ENCODE data around the gene DIPK1B.

Gene DIPK1B

DNA sequence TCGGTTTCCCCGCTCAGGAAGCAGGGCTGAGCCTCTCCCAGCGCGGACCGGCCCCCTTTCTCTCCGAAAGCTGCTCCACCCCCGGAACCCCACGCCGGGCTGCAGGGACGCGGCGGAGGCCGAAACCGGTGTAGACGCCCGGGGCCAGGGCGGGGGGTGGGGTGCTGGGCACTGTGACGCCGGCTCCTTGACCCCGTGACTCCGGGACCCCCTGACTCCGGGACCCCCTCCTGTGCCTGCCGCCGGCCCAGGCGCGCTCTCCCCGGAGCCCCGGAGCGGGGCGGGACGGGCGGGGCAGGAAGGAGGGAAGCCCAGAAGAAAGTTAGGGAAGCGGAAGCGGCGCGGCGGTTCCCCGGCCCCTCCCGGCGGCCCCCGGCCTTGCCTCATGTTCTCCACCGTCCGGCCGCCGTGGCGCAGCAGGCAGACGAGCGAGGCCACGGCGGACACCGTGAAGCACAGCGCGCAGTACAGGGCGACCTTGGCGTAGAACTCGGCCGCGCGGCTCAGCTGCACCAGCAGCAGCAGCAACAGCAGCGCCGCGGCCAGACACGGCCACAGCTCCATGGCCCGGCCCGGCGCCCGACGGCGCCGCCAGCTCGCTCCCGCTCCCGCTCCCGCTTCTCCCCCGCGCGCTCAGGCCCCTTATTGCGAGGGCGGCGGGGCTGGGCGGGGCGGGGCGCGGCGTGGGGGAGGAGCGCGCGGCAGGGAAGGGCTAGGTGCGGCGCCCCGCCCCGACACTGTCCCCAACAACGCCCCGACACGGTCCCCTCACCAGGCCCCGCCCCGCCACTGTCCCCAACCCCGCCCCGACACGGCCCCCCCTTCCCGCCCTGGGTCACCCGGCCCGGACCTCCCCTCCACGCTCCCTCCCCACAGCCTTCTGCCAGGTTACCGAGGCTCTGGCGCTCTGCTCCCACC, 25.3 kb upstream of the DIPK1B start, which contains the start of gene AGPAT2:
AGPAT2 (minus strand) TSS at position 664 of the 918 bp plus-strand sequence; CDS start at position 564, 100 bp downstream.
- no peak for DNase-seq (ENCODE audit: low spot score)

DNA sequence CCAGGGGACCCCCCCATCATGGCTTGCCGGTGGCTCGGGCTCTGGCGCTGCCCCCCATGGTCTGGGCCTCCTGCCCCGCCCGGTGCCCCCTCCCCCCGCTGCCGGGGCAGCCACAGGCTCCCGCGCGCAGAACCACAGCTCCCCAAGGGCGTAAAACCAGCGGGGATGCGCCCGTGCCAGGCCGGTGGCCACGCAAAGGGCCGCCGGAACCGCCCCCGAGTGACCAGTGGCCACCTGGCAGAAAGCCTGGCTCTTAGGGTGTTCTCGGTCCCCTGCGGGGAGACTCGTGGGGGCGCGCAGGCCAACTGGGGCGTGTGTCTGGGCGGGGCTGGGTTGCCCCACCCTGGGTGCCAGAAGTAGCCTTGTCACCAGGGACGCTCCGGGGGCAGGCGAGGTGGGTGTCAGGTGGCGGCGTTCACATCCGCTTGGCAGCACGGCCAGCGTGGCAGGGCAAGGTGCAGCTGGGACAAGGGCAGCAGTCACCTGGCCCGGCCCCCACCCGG, 24.6 kb upstream of the DIPK1B start:
- DNase-seq (ENCODE audit: low spot score) = no peak

DNA sequence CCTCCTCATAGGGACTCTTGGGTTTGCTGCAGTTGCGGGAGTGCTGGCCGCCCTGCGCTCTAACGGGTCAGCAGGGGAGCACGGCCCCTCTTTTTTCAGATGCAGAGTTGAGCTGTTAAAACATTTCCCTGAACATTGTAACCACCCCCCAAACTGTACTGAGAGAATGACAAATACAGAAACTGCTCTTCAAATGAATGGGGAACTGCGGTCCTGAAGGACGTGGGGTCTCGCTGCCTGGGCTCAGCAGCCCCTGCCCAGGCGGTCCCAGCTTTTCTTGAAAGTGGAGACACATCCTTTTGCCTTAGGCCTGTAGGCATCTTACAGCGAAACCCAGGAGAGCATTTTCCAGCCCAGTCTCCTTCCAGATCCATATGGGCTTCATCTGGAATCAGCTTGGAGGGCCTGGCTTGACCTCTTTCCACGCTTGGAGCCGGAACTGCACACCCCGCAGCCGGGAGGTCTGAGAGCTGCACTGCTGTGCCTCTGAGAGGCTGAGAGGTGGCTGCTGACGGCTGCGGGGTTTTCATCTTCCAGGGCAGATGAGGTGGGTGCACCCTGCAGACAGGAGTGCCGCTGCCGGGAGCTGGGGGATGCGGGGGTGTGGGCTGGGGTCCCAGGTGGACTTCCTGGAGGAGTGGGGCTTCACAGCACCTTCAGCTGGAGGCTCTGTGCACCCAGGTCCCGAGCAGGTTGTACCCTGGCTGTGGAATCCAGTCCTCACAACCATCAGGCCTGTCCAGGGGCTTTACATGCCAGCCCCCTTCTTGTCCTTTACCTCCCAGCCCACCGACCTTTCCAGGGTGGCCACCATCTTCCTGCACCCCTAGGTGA, 23.9 kb upstream of the DIPK1B start:
- DNase-seq (ENCODE audit: low spot score) = no peak

DNA sequence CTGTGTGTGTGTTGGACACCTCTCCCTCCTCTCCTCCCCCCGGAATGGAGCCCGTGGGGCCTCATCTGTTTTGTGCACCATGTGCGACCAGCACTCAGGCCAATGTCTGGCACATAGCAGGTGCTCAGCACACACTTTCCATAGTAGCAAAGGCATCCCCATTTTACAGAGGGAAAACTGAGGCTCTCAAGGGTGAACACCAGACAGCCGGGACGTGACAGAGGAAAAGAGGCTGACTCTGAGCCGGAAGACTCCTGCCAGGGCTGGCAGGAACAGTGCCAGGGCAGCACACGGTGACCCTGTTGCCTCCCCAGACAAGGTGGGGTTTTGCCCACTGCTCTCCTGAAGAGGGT, 23.3 kb upstream of the DIPK1B start:
- no peak for DNase-seq (ENCODE audit: low spot score)

DNA sequence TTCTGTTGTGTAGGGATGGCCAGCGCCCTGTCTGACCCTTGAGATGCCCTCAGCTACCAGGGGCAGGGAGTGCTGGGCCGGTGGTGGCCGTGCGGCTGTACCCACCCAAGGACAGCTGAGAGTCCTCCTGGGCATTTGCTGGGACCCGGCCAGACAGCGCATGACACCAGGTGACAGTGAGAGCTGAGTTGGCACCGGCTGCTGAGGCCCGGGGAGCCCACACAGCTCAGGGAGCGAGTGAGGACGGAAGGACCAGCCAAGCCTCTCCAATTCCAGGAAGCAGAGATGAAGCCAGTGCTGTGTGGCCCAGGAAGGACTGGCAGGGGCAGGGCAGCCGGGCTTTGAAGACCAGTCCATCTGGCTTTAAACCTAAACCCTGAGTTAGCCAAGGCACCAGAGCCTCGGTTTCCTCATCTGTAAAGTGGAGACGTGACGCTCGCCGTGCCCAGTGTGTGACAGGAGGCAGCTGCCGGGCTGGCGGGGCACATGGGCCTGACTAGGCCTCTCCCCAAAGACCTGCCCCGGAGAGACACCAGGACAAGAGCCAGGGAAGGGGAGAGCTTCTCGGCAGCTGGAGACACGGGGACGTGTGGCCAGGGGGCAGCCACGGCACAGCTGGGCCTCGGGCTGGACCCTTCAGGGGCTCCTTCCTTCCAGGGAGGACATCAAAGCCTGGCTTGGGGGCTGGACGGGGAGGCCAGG, 22.1 kb upstream of the DIPK1B start:
- DNase-seq (ENCODE audit: low spot score) = no peak

DNA sequence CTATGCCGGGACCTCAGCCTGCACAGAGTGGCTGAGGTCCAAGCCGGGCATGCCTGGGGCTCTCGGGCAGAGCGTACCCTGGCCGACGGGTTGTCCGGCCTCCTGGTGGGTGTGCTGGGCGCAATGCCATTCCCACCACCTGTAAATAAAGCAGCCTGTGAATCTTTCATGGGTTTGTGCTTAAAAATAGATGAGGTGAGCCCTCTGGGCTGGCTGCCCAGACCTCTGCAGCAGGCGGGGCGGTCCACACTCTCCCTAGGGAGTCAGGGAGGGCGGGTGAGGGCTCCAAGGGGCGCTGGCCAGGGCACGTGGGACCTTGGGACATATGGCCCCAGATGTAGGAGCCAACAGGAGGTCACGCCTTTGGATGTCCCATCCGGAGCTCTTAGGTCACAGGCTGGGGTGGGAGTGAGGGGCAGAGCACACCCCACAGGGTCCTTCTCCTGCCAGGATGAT, 21.5 kb upstream of the DIPK1B start:
- no peak for DNase-seq (ENCODE audit: low spot score)

DNA sequence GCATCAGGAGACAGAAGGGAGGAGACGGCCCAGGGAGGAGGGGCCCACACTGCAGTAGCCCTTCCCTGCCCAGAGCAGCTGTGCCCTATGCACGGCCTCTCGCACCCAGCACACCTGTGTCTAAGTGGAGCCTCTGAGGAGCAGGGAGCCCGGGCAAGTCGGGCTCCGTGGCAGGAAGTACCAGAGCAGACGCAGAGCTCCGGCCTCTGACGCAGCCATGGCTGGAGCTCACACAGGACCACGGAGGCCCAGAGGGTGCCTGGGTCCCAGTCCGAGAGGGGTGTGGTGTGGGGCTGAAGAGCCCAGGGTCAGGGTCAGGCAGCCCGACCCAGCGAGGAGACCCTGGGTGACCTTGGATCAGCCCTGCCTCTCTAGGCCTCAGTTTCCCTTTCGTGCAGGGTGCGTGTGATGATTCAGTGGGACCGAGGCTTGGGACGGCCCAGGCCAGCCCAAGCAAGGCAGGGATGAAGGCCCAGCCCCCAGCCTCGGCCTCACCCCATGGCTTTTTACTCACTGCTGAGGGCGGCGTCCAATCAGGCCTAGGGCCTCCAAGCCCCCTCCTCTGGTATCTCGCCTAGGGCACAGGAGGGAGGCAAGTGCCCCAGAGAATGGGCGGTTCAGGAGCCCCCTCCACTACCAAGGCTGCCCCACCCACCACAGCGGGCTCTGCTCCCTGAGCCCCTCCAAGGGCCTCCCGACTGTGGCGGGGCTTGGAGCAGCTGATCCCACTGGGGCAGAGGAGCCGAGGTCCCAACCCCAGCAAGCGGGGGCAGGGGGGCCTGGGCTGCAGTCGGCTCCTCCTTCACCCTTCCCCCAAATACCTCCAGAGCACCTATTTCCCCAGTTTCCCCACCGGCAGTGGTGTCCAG, 20.8 kb upstream of the DIPK1B start:
- no peak for DNase-seq (ENCODE audit: low spot score)

DNA sequence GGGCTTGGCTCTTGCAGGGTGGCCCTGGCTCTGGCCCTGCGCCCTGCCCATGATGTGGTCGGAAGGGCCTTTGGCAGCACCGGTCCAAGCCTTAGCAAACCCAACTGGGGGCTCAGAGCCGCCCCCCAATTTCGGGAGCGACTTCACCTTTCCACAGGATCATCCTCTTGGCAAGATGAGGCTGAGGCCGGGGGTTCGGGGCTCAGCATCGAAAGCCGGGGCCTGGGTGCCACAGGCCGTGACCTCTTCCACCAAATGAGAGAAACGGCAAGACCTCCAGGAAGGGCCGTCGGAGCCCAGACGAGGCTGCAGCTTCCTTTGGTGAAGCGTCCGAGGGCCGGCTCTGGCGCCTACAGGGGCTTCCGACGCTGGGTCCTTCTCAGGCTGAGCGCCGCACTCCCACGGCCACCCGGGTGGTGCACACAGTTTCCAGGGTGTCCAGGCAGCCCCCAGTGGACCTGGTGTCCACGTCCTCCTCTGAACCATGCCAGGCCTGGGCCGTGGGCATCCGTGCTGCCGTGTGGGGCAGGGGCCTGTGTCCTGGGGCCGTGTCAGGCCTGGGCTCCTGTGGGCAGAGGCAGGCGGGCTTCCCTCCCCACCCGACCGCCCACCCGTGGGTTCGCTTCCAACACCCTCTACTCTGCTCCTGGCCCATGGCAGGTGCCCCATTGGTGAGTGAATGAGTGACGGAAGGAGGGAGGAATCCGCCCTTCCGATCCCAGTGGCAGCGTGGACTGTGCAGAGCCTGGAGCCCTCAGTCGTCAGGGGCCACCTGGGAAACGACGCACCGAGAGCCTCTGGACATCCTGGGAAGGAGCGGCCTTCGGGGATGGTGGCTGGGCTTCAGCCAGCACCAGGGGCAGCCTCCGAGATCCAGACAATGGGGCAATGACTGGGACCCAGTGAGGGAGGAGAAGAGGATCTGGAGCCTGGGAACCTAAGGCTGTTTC, 19.9 kb upstream of the DIPK1B start:
- no peak for DNase-seq (ENCODE audit: low spot score)

DNA sequence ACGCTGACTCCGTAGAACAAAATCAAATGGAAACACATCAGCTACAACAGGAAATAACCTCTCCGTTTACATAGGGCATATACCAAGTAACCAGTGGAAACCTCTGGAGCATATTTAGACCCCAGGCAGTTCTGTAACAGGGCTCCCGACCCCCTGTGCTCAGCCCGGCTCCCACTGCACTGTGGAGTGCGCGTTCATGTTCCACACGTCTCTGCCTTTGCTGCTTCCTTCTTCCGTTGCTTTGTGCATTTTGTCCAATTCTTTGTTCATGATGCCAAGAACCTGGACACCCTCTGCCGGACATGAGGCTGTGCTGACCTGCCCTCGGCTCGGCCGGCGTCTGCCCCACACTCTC, 19.3 kb upstream of the DIPK1B start:
- no peak for DNase-seq (ENCODE audit: low spot score)

DNA sequence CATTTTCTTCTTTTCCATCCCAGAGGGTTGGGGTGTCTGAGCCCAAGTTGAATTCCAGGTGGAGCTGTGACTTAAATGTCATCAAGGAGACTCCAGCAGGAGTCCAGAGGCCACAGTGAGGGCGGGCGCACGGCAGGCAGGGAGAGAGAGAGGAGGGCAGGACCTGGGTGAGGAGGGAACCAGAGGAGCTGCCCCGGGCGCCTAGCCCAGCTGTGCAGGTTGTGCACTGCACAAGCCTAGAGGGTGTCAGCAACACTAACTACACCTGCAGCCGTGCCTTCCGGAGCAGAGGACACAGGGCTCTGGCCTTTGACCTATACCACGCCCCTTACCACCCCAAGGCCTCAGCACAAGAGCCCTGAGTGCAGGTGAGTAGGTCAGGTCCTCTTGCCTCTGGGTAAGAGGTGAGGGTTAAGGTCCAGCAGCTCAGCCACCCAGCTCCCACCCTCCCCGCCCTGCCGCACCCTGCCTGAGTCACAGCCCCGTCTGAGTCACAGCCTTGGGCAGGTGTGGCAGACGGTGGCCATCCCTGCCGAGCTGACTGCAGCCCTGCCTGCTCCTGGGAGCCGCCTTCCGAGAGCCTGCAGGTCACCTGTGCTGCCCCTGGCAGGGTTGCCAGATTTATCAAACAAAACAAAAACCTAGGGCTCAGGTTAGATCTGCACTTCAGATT, 18.7 kb upstream of the DIPK1B start:
- DNase-seq (ENCODE audit: low spot score) = peak; percentile 13

DNA sequence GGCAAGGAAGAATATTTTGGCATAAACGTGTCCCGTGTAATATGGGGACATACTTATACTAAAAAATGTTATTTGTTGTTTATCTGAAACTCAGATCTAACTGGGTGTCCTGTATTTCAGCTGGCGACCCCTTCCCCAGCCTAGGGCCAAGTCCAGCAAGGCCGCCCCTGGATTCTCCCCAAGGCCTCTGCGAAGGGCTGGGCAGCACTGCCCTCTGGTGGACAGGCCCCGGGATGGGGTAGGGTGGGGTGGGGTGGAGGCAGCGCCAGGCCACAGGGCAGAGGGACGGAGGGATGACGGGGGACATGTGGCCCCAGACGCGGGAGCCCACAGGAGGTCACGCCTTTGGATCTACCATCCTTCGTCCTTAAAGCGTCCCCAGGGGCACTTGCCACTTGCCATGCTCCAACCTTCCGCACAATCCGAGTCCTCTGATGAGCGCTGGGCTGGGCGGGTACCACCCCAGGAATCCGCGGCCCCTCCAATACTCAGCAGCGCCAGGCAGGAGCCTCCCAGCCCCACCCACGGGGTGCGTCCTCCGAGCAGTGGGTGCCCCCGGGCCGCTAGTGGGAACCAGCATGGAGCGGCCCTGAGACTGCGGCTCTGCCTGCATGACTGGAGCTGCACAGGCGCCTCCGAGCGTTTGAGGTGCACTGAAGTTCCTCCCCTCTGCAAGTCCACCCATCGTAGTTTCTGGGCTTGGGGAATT, 18.1 kb upstream of the DIPK1B start:
- DNase-seq (ENCODE audit: low spot score) = peak; percentile 23

DNA sequence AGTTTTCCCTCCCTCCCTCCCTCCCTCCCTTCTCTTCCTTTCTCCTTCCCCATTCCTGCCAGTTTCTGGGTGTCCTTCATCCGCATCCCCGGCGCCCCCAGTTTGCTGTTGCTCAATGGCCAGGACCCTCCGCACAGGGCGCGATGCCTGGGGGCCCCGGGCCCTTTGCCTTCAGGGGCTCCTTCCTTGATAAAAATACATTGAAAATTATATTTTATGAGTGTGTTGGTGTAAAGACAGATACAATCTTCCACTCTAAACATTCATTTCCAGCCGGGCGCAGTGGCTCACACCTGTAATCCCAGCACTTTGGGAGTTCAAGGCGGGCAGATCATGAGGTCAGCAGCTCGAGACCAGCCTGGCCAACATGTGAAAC, 17.5 kb upstream of the DIPK1B start:
- DNase-seq (ENCODE audit: low spot score) = no peak

DNA sequence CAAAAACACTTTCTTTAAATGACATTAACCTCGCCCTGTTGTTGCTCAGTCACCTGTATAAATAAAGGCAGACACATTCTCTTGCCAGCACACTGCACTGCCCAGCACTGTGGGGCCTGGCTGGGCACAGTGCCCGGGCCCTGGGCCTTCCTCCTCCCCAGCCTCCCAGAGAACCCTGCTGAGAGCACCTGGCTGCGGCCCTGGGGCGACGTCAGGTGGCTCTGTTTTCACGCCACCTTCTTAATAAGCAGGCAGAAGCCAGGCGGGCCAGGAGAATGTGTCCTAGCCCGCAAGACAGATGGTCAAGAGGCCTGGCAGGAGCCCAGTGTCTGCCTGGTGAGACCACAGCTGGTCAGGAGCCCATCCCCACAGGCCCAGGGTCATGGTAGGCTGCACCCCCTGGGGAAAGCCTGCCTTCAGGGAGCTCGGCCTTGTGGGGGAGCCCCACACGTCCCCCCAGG, 16.9 kb upstream of the DIPK1B start:
- no peak for DNase-seq (ENCODE audit: low spot score)

DNA sequence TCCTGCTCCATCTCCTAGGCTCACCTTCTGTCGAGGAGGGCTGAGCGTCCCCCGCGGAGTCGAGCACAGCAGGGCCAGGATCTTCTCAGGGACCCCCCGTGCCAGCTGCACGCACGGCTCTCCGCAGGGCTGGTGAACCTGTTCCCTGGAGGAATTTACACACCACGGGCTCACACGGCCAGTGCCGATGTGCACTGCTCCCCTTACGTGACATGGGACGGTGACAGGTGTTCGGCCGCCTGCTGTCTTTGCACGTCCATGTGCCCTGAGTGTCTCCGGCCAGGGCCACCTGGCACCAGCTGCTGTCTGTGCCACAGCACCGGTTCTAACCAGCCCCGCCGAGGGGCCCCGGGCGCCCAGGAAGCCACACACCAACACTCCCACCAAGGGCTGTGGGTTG, 16.4 kb upstream of the DIPK1B start:
- DNase-seq (ENCODE audit: low spot score) = no peak

DNA sequence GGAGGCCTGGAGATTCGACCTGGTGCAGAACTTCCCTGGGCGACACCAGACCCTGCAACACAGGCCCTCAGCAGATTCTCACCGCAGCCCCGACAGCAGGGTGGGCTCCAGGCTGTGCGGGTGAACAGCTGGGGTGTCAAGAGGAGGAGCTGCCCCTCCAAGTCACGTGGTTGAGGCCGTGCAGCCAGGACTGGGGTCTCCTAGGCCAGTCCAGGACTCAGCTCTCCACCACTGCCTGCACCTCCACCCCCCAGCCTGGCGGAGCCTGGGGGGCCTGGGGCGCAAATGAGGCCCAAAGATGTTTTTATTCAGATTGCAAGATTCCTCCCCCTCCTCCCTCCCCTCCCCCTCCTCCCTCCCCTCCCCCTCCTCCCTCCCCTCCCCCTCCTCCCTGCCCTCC, 15.9 kb upstream of the DIPK1B start:
- DNase-seq (ENCODE audit: low spot score) = no peak

DNA sequence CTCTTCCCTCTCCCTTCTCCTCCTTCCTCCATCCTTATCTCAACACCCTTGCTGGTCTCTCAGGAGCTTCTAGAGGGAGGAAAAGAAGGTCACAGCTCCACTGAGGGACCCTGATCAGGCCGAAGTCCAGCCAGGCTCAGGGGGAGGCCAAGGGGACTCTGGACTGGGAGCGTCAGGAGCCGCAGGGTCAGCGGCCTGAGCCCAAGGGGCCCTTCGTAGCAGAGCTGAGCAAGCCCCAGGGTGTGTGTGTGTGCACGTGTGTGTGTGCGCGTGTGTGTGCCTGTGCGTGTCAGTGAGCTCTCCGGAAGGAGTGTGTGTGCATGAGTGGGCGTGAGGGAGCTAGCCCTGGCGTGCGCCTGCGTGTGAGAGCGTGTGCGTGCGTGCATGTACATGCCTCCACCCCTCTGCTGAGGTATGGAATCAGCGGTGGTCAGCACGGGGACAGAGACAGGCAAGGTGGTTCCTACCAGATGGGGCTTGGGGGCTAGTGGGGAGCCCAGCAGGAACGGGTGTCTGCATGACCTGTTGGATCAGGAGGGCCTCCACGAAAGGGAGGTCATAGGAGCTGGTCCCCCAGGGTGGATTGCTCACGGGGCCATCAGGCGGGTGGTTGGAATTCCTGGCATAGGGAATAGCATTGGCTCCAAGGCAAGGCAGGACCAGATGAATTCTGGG, 15.1 kb upstream of the DIPK1B start:
- no peak for DNase-seq (ENCODE audit: low spot score)

DNA sequence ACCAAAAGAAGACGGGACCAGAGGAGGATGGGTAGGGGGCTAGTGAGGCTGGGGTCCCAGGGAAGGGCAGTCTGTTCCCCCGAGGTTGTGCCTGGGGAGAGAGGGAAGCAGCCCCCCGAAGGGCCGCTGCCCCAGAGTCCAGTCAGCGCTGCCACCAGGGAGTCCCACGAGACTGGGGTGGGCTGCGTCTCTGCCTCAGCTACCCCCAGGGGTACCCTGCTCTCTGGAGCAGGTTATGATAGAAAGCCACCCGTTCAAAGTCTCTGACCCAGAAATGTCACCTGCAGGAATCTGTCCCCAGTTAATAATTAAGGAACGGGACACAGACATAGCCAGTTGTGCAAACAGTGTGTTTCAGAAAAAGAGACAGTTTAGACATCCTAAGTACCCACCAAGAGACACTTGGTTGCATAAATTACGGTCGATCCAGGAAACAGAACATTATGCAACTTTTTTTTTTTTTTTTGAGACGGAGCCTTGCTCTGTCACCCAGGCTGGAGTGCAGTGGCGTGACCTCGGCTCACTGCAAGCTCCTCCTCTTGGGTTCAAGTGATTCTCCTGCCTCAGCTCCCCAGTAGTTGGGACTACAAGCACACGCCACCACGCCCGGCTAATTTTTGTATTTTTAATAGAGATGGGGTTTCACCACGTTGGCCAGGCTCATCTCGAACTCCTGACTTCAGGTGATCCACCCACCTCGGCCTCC, 14.4 kb upstream of the DIPK1B start:
- no peak for DNase-seq (ENCODE audit: low spot score)

Data from hematopoietic multipotent progenitor cell treated with erythropoietin and hydrocortisone succinate and interleukin-3 and kit ligand, for 17 days (in vitro differentiated cells).